K562 (cell line): ENCODE results near the gene BACE1-AS. TPM values are rescaled to one million over a fixed set of nuclear protein-coding genes. Genes with fewer than 3 reads are reported as not detected.

Experiments used
- ATAC-seq: fragments of 200-7000 bp; cut with Tn5 transposase; 3 replicates; pipeline ENCODE4 v1.9.1; 2020; ENCODE audit warnings: moderate library complexity
- BruUV-seq: library from RNA; stranded (reverse); fragments of 400-500 nt; replicated peaks from 2 replicates; lab custom pipeline; 2021; lab: Mats Ljungman, UMichigan
- CTCF ChIA-PET: fragments of 300-600 bp; formaldehyde crosslinking; extraction: SDS; loops from one replicate; lab custom pipeline; 2021; ENCODE audit warnings: low intra/inter-chr PET ratio; lab: Yijun Ruan, JAX
- POLR2A ChIA-PET: fragments of 300-600, 350-650 bp; sonication (Branson Sonifier 250); formaldehyde crosslinking; extraction: SDS; loops from one replicate; lab custom pipeline; 2021; ENCODE audit warnings: antibody characterized with exemption, inconsistent platforms; lab: Yijun Ruan, JAX
- DNase-seq, 4 experiments: peaks; one replicate each; pipeline versions ENCODE4 v3.0.0 to v3.0.0-alpha.2; 2011 to 2018; ENCODE audit warnings: low spot score in 3 of 4, mixed read lengths in 3 of 4; ENCODE audit errors: extremely low read depth in 1 of 4
- FAIRE-seq: peaks from 2 replicates; lab custom pipeline; 2011; peaks lifted over from hg19 to GRCh38; lab: Jason Lieb, UNC
- H2AFZ ChIP-seq: 2 replicates; pipeline ENCODE4 v1.6.0; 2011; ENCODE audit warnings: low read depth, low read length, control low read depth, inconsistent platforms
- H3K27ac ChIP-seq: fragments of 200-600 bp; 3 replicates; pipeline ENCODE4 v1.8.0; 2011; ENCODE audit warnings: low read depth, mild to moderate bottlenecking, control low read depth, inconsistent platforms, low read length, moderate library complexity, mixed read lengths; ENCODE audit errors: extremely low read depth
- H3K27me3 ChIP-seq, 2 experiments: fragments of 300-600 bp in 1 of 2; 2 replicates in 1 of 2; 3 replicates in 1 of 2; pipeline versions ENCODE4 v1.6.0 to v1.8.0; 2011; ENCODE audit warnings: inconsistent platforms in 2 of 2, low read length in 2 of 2, mild to moderate bottlenecking in 1 of 2, mixed read lengths in 1 of 2, moderate library complexity in 1 of 2; ENCODE audit not compliant: control insufficient read depth in 2 of 2, insufficient read depth in 2 of 2
- H3K36me3 ChIP-seq: fragments of 300-600 bp; 3 replicates; pipeline ENCODE4 v1.8.0; 2011; ENCODE audit warnings: mild to moderate bottlenecking, low read length, inconsistent platforms; ENCODE audit not compliant: control insufficient read depth, insufficient read depth
- H3K4me1 ChIP-seq, 2 experiments: fragments of 200-600 bp in 1 of 2; replicated peaks in 1 of 2; 2 replicates in 1 of 2; 3 replicates in 1 of 2; pipeline versions ENCODE4 v1.5.1 to v1.8.0; 2011; ENCODE audit warnings: inconsistent platforms in 2 of 2, low read length in 2 of 2, mild to moderate bottlenecking in 1 of 2, mixed read lengths in 1 of 2, moderate library complexity in 1 of 2; ENCODE audit not compliant: control insufficient read depth in 2 of 2, insufficient read depth in 2 of 2
- H3K4me2 ChIP-seq: 2 replicates; pipeline ENCODE4 v1.6.1; 2011; ENCODE audit warnings: low read length, control low read depth, inconsistent platforms, mixed read lengths; ENCODE audit not compliant: insufficient read depth
- H3K4me3 ChIP-seq: fragments of 200-600 bp; sonication (generic), shearing (Covaris generic); 2 replicates; pipeline ENCODE4 v1.5.1; 2016; ENCODE audit warnings: control low read depth, inconsistent platforms
- H3K79me2 ChIP-seq: fragments of 200-600 bp; 3 replicates; pipeline ENCODE4 v1.8.0; 2011; ENCODE audit warnings: low read length, inconsistent platforms; ENCODE audit not compliant: control insufficient read depth, insufficient read depth
- H3K9ac ChIP-seq, 2 experiments: 2 replicates each; pipeline versions ENCODE4 v1.6.0 to v1.6.1; 2011; ENCODE audit warnings: low read depth in 2 of 2, low read length in 2 of 2, control low read depth in 1 of 2, inconsistent platforms in 1 of 2, mild to moderate bottlenecking in 1 of 2, mixed read lengths in 1 of 2; ENCODE audit not compliant: insufficient read depth in 1 of 2
- H3K9me1 ChIP-seq: one replicate; pipeline ENCODE4 v1.6.0; 2011; ENCODE audit warnings: inconsistent platforms, mild to moderate bottlenecking, low read length, moderate library complexity; ENCODE audit not compliant: control insufficient read depth, insufficient read depth
- H3K9me3 ChIP-seq: replicated peaks from 2 replicates; pipeline ENCODE4 v1.5.1; 2011; ENCODE audit warnings: low read depth, low read length, inconsistent platforms; ENCODE audit not compliant: control insufficient read depth, insufficient read depth
- H4K20me1 ChIP-seq: replicated peaks from 2 replicates; pipeline ENCODE4 v1.6.1; 2011; ENCODE audit warnings: low read length, inconsistent platforms, mixed read lengths; ENCODE audit not compliant: control insufficient read depth, insufficient read depth
- SAFB ChIP-seq: fragments of 200-400 bp; formaldehyde crosslinking; IDR thresholded peaks from 2 replicates; pipeline ENCODE4 v1.6.1; 2017; ENCODE audit warnings: low read depth, low read length, borderline replicate concordance
- SMAD1 ChIP-seq: fragments of 150-350 bp; IDR thresholded peaks from 2 replicates; pipeline ENCODE4 v1.6.1; 2014; ENCODE audit warnings: low read length, low read depth; ENCODE audit not compliant: partially characterized antibody
- WGBS: fragments of 100-300 bp; shearing (Covaris generic); methylation state at CpG from one replicate; pipeline ENCODE4 v1.1.6; 2016; ENCODE audit warnings: low coverage, mixed read lengths; ENCODE audit not compliant: insufficient coverage; ENCODE audit errors: missing lambda C conversion rate; 5-methylcytosine and 5-hydroxymethylcytosine counted together
- in situ Hi-C: fragments of 300-500 bp; cut with MboI; formaldehyde crosslinking; loops from 4 replicates; pipeline ENCODE4 v1.15.0; 2018; ENCODE audit warnings: inconsistent platforms, mixed read lengths
- intact Hi-C: fragments of 100-400 bp; cut with micrococcal nuclease; formaldehyde crosslinking; loops from 2 replicates; pipeline ENCODE4 v1.14.2; 2022
- polyA plus RNA-seq, 8 experiments: library from polyadenylated mRNA; depleted of rRNA in 4 of 8; stranded (reverse) in 5 of 8; unstranded in 3 of 8; fragments of >200 nt; fragmentation: Nextera tagmentation in 2 of 8; fragmentation: Illumina TruSeq in 1 of 8; extraction: Ambion mirVana in 2 of 8; extraction: Trizol in 1 of 8; gene quantifications; 2 replicates each; pipeline versions ENCODE4 v1.2.1 to v1.2.3, GENCODE V29; 2011 to 2014; ENCODE audit warnings: inconsistent platforms in 1 of 8, missing spikeins in 1 of 8
- total RNA-seq, 7 experiments: library from RNA; depleted of rRNA in 6 of 7; stranded (reverse); fragments of >200 nt in 6 of 7; fragmentation: Illumina TruSeq in 2 of 7; extraction: Trizol in 2 of 7; gene quantifications; 2 replicates each; pipeline versions ENCODE4 v1.2.1 to v1.2.3, GENCODE V29; 2011 to 2021; ENCODE audit warnings: low replicate concordance in 1 of 7

BACE1-AS gene
- total and polyA plus RNA-seq, 9 of the 15 experiments (the other 6 are each of a cell fraction or from before 2014, with no cell fraction given) = 2.2 to 8.2 (median 3.8) TPM

- no peaks in the 10 kb centered on the region; the same call in 2 of the 3 replicates for H3K79me2 ChIP-seq
- no TSS peak for BruUV-seq
- no peaks in the 10 kb centered on the region for H3K9me1 ChIP-seq
- H2AFZ ChIP-seq = no peak overlapping the region
- H3K27ac ChIP-seq = no peak overlapping the region
- ATAC-seq (no peak), FAIRE-seq (no peak), DNase-seq (no peak)
- POLR2A ChIA-PET = interaction anchor here (0.6 to 6.7 kb wide), 2 partner anchors 8 to 223 kb away, joined by 3 to 42 read pairs; no protein-coding TSS in a partner anchor
- CTCF ChIA-PET = no interaction called here
- H3K4me2 ChIP-seq = no peak overlapping the region
- no peak for TF ChIP-seq SMAD1
- 0 out of 2 replicates have a peak, but pooled peaks cover 3% of the 10 kb centered on the region for H4K20me1 ChIP-seq
- WGBS = 71% methylated on average over 2 of the region's 2 CpGs
- H3K4me3 ChIP-seq = no peak overlapping the region
- in situ Hi-C loops = no loop called here
- H3K36me3 ChIP-seq = no peaks in the 10 kb centered on the region
- H3K9ac ChIP-seq = no peak overlapping the region
- peaks cover 5 to 10% of the 10 kb centered on the region in 2 experiments; a peak in 4 of 5 replicates for H3K4me1 ChIP-seq
- intact Hi-C loops = no loop called here
- no peaks in the 10 kb centered on the region for H3K27me3 ChIP-seq
- no peaks in the 10 kb centered on the region for H3K9me3 ChIP-seq
These were observed 41.7 kb downstream of the BACE1-AS start for GRCh38 chr11:117332843-117333242.

- Histone ChIP-seq H3K27ac (no peak overlapping the region), H3K4me2 (no peak overlapping the region), H3K79me2 (no peaks in the 10 kb centered on the region; the same call in 2 of the 3 replicates), H3K4me1 (peaks cover 0 to 4% of the 10 kb centered on the region in 2 experiments; a peak in 4 of 5 replicates), H3K36me3 (0 out of 3 replicates have a peak, but pooled peaks cover under 1% of the 10 kb centered on the region), H3K4me3 (no peak overlapping the region), H2AFZ (no peak overlapping the region), H3K9me3 (no peaks in the 10 kb centered on the region), H4K20me1 (0 out of 2 replicates have a peak, but pooled peaks cover 3% of the 10 kb centered on the region), H3K27me3 (no peaks in the 10 kb centered on the region), H3K9ac (no peak overlapping the region), H3K9me1 (no peaks in the 10 kb centered on the region)
- intact Hi-C loops = no loop called here
- FAIRE-seq (no peak), DNase-seq (no peak), ATAC-seq (no peak)
- WGBS = 24% methylated on average over 9 of the region's 9 CpGs
- CTCF ChIA-PET = no interaction called here
- POLR2A ChIA-PET = interaction anchor here (0.6 to 6.7 kb wide), 2 partner anchors 7 to 68 kb away, joined by 3 to 42 read pairs; no protein-coding TSS in a partner anchor
- in situ Hi-C loops = no loop called here
- no TSS peak for BruUV-seq
- no peak for TF ChIP-seq SAFB
These were observed 42.8 kb downstream of the BACE1-AS start for GRCh38 chr11:117333917-117334316.
